IMR-90 (cell line): ENCODE data around the gene SESN2. TPM values are rescaled to one million over a fixed set of nuclear protein-coding genes. Genes with fewer than 3 reads are reported as not detected.

Experiments used
- ATAC-seq: fragments of 200-7000 bp; cut with Tn5 transposase; 2 replicates; pipeline ENCODE4 v1.9.1; 2020; ENCODE audit warnings: low read depth, mild to moderate bottlenecking, moderate library complexity
- BruUV-seq: library from RNA; stranded (reverse); fragments of 400-500 nt; replicated peaks from 2 replicates; lab custom pipeline; 2021; lab: Mats Ljungman, UMichigan
- CTCF ChIA-PET: fragments of 300-600 bp; formaldehyde crosslinking; extraction: SDS; loops from one replicate; lab custom pipeline; 2021; ENCODE audit warnings: antibody characterized with exemption; lab: Yijun Ruan, JAX
- POLR2A ChIA-PET: fragments of 300-600 bp; sonication (Branson Sonifier 250); formaldehyde crosslinking; loops from one replicate; lab custom pipeline; 2022; ENCODE audit warnings: antibody characterized with exemption; ENCODE audit not compliant: unreplicated experiment; lab: Charles Lee
- DNase-seq: peaks from one replicate; pipeline ENCODE4 v3.0.0; 2013
- H2AFZ ChIP-seq: replicated peaks from 2 replicates; pipeline ENCODE3; 2013; ENCODE audit warnings: low read length, mild to moderate bottlenecking; ENCODE audit not compliant: poor library complexity
- H2AK5ac ChIP-seq: 2 replicates; pipeline ENCODE4 v1.6.1; 2013; ENCODE audit warnings: low read depth, low read length, inconsistent platforms
- H2AK9ac ChIP-seq: replicated peaks from 2 replicates; pipeline ENCODE3; 2013; ENCODE audit warnings: mild to moderate bottlenecking, low read depth, low read length, moderate library complexity; ENCODE audit not compliant: poor library complexity
- H2BK120ac ChIP-seq: 2 replicates; pipeline ENCODE4 v1.6.1; 2013; ENCODE audit warnings: low read depth, low read length, inconsistent platforms
- H2BK15ac ChIP-seq: 3 replicates; pipeline ENCODE4 v1.6.1; 2013; ENCODE audit warnings: low read depth, low read length, inconsistent platforms
- H2BK20ac ChIP-seq: 2 replicates; pipeline ENCODE4 v1.6.1; 2013; ENCODE audit warnings: low read depth, mild to moderate bottlenecking, inconsistent platforms, low read length, moderate library complexity
- H2BK5ac ChIP-seq: 2 replicates; pipeline ENCODE4 v1.6.1; 2013; ENCODE audit warnings: mild to moderate bottlenecking, low read depth, low read length, inconsistent platforms; ENCODE audit not compliant: poor library complexity, severe bottlenecking
- H3K14ac ChIP-seq: replicated peaks from 2 replicates; pipeline ENCODE4 v1.6.1; 2013; ENCODE audit warnings: low read depth, low read length, inconsistent platforms
- H3K18ac ChIP-seq: 2 replicates; pipeline ENCODE4 v1.6.1; 2013; ENCODE audit warnings: low read depth, low read length, control low read depth
- H3K23ac ChIP-seq: 2 replicates; pipeline ENCODE4 v1.6.1; 2013; ENCODE audit warnings: low read depth, low read length, inconsistent platforms
- H3K27ac ChIP-seq: 2 replicates; pipeline ENCODE4 v1.5.1; 2013; ENCODE audit warnings: mild to moderate bottlenecking, control low read depth, low read length; ENCODE audit not compliant: insufficient read depth
- H3K27me3 ChIP-seq: 2 replicates; pipeline ENCODE4 v1.6.1; 2013; ENCODE audit warnings: low read length; ENCODE audit not compliant: control insufficient read depth, insufficient read depth
- H3K36me3 ChIP-seq: 2 replicates; pipeline ENCODE4 v1.6.1; 2013; ENCODE audit warnings: low read length, mixed read lengths; ENCODE audit not compliant: control insufficient read depth, insufficient read depth
- H3K4ac ChIP-seq: 2 replicates; pipeline ENCODE4 v1.6.1; 2013; ENCODE audit warnings: low read depth, low read length, inconsistent platforms
- H3K4me1 ChIP-seq: 2 replicates; pipeline ENCODE4 v1.6.1; 2013; ENCODE audit warnings: low read length, mixed read lengths; ENCODE audit not compliant: control insufficient read depth, insufficient read depth
- H3K4me2 ChIP-seq: 2 replicates; pipeline ENCODE4 v1.6.1; 2013; ENCODE audit warnings: low read depth, mild to moderate bottlenecking, control low read depth, low read length, moderate library complexity
- H3K4me3 ChIP-seq: 2 replicates; pipeline ENCODE4 v1.5.1; 2013; ENCODE audit warnings: low read depth, mild to moderate bottlenecking, control low read depth, low read length, moderate library complexity; ENCODE audit not compliant: insufficient read depth
- H3K56ac ChIP-seq: 2 replicates; pipeline ENCODE4 v1.6.1; 2013; ENCODE audit warnings: low read length, inconsistent platforms; ENCODE audit not compliant: insufficient read depth; ENCODE audit errors: extremely low read depth
- H3K79me1 ChIP-seq, 2 experiments: 2 replicates each; pipeline ENCODE4 v1.6.1; 2013; ENCODE audit warnings: low read length in 2 of 2, inconsistent platforms in 1 of 2, low read depth in 1 of 2
- H3K9ac ChIP-seq: 2 replicates; pipeline ENCODE4 v1.6.1; 2013; ENCODE audit warnings: low read depth, low read length, control low read depth
- H3K9me1 ChIP-seq: 2 replicates; pipeline ENCODE4 v1.6.1; 2013; ENCODE audit warnings: low read length, inconsistent platforms; ENCODE audit not compliant: insufficient read depth
- H3K9me3 ChIP-seq: 2 replicates; pipeline ENCODE4 v1.6.1; 2013; ENCODE audit warnings: low read length; ENCODE audit not compliant: control insufficient read depth, insufficient read depth
- H4K20me1 ChIP-seq: 2 replicates; pipeline ENCODE4 v1.6.1; 2013; ENCODE audit warnings: low read length, inconsistent platforms; ENCODE audit not compliant: insufficient read depth
- H4K5ac ChIP-seq: 2 replicates; pipeline ENCODE4 v1.6.1; 2013; ENCODE audit warnings: mild to moderate bottlenecking, low read depth, low read length, control low read depth
- H4K8ac ChIP-seq, 2 experiments: 2 replicates each; pipeline ENCODE4 v1.6.1; 2013; ENCODE audit warnings: low read depth in 2 of 2, low read length in 2 of 2, control low read depth in 1 of 2, inconsistent platforms in 1 of 2
- H4K91ac ChIP-seq: 2 replicates; pipeline ENCODE4 v1.6.1; 2013; ENCODE audit warnings: low read depth, low read length, inconsistent platforms; ENCODE audit not compliant: insufficient read depth
- BHLHE40 ChIP-seq: fragments of 150-350 bp; IDR thresholded peaks from 2 replicates; pipeline ENCODE4 v1.6.1; 2016; ENCODE audit warnings: mild to moderate bottlenecking, low read depth, low read length
- CEBPB ChIP-seq: IDR thresholded peaks from 2 replicates; pipeline ENCODE4 v1.6.1; 2012; ENCODE audit warnings: low read depth, low read length, improper control_type of control experiment
- CTCF ChIP-seq: conservative IDR thresholded peaks from 2 replicates; pipeline ENCODE4 v1.5.1; 2012; ENCODE audit warnings: mild to moderate bottlenecking, low read depth, low read length, improper control_type of control experiment
- ELK1 ChIP-seq: fragments of 150-350 bp; IDR thresholded peaks from 2 replicates; pipeline ENCODE4 v1.6.1; 2016; ENCODE audit warnings: low read depth, mild to moderate bottlenecking, low read length, moderate library complexity, borderline replicate concordance
- FOS ChIP-seq: fragments of 150-350 bp; IDR thresholded peaks from 2 replicates; pipeline ENCODE4 v1.6.1; 2016; ENCODE audit warnings: low read depth, low read length
- MAFK ChIP-seq: IDR thresholded peaks from 2 replicates; pipeline ENCODE4 v1.6.1; 2012; ENCODE audit warnings: low read depth, low read length, improper control_type of control experiment
- MAZ ChIP-seq: IDR thresholded peaks from 2 replicates; pipeline ENCODE4 v1.6.1; 2012; ENCODE audit warnings: low read depth, mild to moderate bottlenecking, low read length, improper control_type of control experiment, moderate library complexity, borderline replicate concordance
- MXI1 ChIP-seq: IDR thresholded peaks from 2 replicates; pipeline ENCODE4 v1.6.1; 2012; ENCODE audit warnings: low read depth, mild to moderate bottlenecking, low read length, moderate library complexity, borderline replicate concordance
- NFE2L2 ChIP-seq: fragments of 150-350 bp; IDR thresholded peaks from 2 replicates; pipeline ENCODE4 v1.6.1; 2016; ENCODE audit warnings: low read depth, mild to moderate bottlenecking, low read length
- POLR2A ChIP-seq: IDR thresholded peaks from 2 replicates; pipeline ENCODE4 v1.6.1; 2012; ENCODE audit warnings: mild to moderate bottlenecking, low read depth, low read length
- RCOR1 ChIP-seq: IDR thresholded peaks from 2 replicates; pipeline ENCODE4 v1.6.1; 2012; ENCODE audit warnings: mild to moderate bottlenecking, low read length, improper control_type of control experiment; ENCODE audit not compliant: insufficient replicate concordance
- USF2 ChIP-seq: fragments of 150-350 bp; IDR thresholded peaks from 2 replicates; pipeline ENCODE4 v1.6.1; 2017; ENCODE audit warnings: mild to moderate bottlenecking, antibody characterized with exemption, low read length, low read depth
- WGBS, 2 experiments: methylation state at CpG; one replicate each; pipeline versions ENCODE4 v1.1.5 to v1.1.7; 2013; ENCODE audit warnings: missing lambda C conversion rate in 2 of 2; ENCODE audit not compliant: insufficient read length in 1 of 2; ENCODE audit errors: extremely low coverage in 2 of 2; 5-methylcytosine and 5-hydroxymethylcytosine counted together
- dilution Hi-C: fragments of 300-500 bp; cut with HindIII; formaldehyde crosslinking; loops from one replicate; pipeline ENCODE4 v1.14.3; 2018; ENCODE audit warnings: low sequenced_read_pairs; ENCODE audit not compliant: unreplicated experiment
- in situ Hi-C: fragments of 300-500 bp; cut with MboI; formaldehyde crosslinking; loops from 3 replicates; pipeline ENCODE4 v1.14.3; 2019; ENCODE audit warnings: low sequenced_read_pairs, inconsistent platforms, mixed read lengths
- intact Hi-C: fragments of 100-400 bp; cut with micrococcal nuclease; formaldehyde crosslinking; loops from 2 replicates; pipeline ENCODE4 v1.10.0; 2022
- polyA plus RNA-seq, 3 experiments: library from polyadenylated mRNA; depleted of rRNA; stranded (reverse); fragments of >200 nt; gene quantifications; 2 replicates each; pipeline ENCODE4 v1.2.3, GENCODE V29; 2012; ENCODE audit warnings: low replicate concordance in 1 of 3
- total RNA-seq: library from RNA; depleted of rRNA; stranded (reverse); fragments of >200 nt; gene quantifications from 2 replicates; pipeline ENCODE4 v1.2.3, GENCODE V29; 2012

SESN2 gene
- total and polyA plus RNA-seq, 2 of the 4 experiments (the other 2 are of a cell fraction): 10.2 to 20.9 TPM

- Histone ChIP-seq H3K9me3 (no peaks in the 10 kb centered on the region), H3K23ac (no peak overlapping the region), H4K5ac (no peak overlapping the region), H4K20me1 (0 out of 2 replicates have a peak, but pooled peaks cover 3% of the 10 kb centered on the region), H3K4ac (no peak overlapping the region), H4K91ac (no peak overlapping the region), H3K4me2 (no peak overlapping the region), H2AK5ac (no peak overlapping the region), H3K27ac (no peak overlapping the region), H2BK15ac (no peak overlapping the region), H3K79me1 (peaks cover 16 to 25% of the 10 kb centered on the region in 2 experiments), H2BK20ac (no peak overlapping the region), H2BK5ac (peak overlapping the region; percentile 5), H3K4me1 (peaks cover 2% of the 10 kb centered on the region), H3K9ac (no peak overlapping the region), H3K9me1 (peaks cover 13% of the 10 kb centered on the region; the same call in 1 of the 2 replicates), H3K36me3 (peaks cover 2% of the 10 kb centered on the region), H3K18ac (no peak overlapping the region), H2BK120ac (no peak overlapping the region), H3K56ac (no peak overlapping the region), H3K14ac (no peak overlapping the region), H2AK9ac (no peak overlapping the region), H2AFZ (no peak overlapping the region), H3K27me3 (no peaks in the 10 kb centered on the region), H4K8ac (0 out of 4 replicates have a peak overlapping the region, but pooled peaks of 1 of the 2 experiments have one; percentile 3), H3K4me3 (no peak overlapping the region)
- ChIA-PET POLR2A (interaction anchor here (0.7 kb wide), 1 partner anchor 99 kb away, joined by 17 read pairs; no protein-coding TSS in a partner anchor), CTCF (interaction anchor here (0.7 kb wide), 2 partner anchors 9 to 218 kb away, joined by 3 read pairs; no protein-coding TSS in a partner anchor)
- in situ Hi-C loops: no loop called here
- TF ChIP-seq MAZ (no peak), BHLHE40 (no peak), NFE2L2 (no peak), MXI1 (no peak), MAFK (no peak), RCOR1 (no peak), FOS (no peak), POLR2A (no peak), CTCF (no peak), ELK1 (no peak), CEBPB (no peak), USF2 (no peak)
- dilution Hi-C loops: no loop called here
- WGBS, 2 experiments: no CpG with 5 or more reads among the region's 2 CpGs
- no peak for DNase-seq
- BruUV-seq: no TSS peak
- intact Hi-C loops: no loop called here
- ATAC-seq: no peak
Observed at GRCh38 chr1:28239004-28239403, 20.3 kb upstream of the SESN2 start.
